NCI-H2171 (cell line): ENCODE data around the gene HSDL2.
"Not testable (repeated sequence)": the region's sequence is repeated elsewhere in the genome, so short reads cannot be mapped to it uniquely, and the experiment has no call there.

Experiments used
- DNase-seq: peaks from one replicate; lab custom pipeline; 2025; lab: John Stamatoyannopoulos, UW

The HSDL2 gene

DNA sequence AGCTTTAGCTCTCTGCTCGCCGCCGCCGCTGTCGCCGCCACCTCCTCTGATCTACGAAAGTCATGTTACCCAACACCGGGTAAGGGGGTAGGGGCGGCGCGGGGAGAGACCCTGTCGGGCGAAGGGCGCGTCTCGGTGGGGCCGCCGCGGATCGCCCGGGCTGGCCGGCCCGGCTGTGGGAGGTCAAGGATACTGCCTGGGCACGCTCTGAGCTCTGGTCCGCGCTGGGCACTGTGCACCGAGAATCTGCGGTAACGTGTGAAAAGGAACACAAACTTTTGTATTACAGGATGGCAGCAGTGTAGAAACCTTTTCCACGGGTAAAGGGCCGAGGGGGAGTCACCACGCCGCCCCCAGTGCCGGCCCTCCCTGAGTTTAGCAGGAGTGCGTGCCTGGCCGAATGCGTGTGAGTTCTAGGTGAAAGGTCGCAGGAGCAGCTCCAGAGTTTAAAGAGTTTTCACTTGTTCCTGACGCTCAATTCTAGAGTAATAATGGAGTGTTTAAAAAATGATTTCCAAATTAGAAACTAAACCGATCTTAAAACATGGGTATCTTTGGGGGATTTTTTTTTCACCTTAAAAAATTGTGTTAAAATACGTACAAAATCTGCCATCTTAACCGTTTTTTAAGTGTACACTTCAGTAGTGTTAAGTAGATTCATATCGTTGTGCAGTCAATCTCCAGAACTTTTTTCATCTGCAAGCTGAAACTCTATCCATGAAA lies at the start of gene HSDL2:
HSDL2 (plus strand) TSS at position 7 of the 723 bp plus-strand sequence; CDS start at position 63, 56 bp downstream.
- DNase-seq: no peak

DNA sequence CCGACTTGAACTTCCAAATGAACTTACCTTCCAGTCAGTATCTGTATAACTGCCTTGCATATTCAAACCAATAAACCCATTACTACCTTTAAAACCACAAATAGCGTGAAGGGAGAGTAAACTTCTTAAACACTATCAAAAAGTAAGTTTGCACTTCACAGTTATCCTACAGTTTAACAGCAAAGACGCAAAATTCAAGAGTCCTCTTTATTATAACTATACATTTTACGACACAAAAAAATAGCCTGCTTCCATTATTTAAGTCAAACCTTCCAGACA lies 48.3 kb upstream of the HSDL2 start:
- DNase-seq: no peak

DNA sequence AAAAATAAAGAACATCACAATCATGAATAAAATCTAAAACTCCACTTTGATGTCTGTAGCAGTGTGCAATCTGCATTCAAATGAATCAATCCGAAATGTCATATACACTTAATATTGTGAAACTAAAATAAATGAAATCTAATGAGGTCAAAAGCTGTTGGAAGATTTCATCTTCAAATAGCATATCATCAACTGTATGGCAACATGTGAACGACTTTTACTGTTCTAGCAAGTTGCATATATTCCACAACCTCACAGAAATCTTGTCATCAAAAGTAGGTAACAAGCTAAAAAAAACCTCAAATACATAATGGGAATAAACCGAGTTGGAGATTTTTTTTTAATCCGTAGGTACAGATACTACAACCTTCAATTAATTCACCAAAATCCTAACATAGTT lies 47.7 kb upstream of the HSDL2 start:
- DNase-seq: no peak

DNA sequence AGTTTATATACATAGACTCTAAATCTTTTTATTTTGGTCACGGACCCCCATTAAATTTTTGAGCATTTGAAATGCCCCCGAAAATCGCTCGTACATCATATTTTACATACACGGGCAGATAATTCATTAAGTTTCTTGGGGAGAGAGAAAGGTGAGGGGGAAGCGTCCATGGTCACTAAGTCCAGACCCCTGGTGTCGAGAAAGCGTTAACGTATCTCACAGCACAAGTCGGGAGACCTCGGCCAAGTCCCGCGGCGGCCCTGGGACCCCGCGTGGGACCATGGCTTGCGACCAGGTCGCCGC lies 47.3 kb upstream of the HSDL2 start:
- DNase-seq: no peak

DNA sequence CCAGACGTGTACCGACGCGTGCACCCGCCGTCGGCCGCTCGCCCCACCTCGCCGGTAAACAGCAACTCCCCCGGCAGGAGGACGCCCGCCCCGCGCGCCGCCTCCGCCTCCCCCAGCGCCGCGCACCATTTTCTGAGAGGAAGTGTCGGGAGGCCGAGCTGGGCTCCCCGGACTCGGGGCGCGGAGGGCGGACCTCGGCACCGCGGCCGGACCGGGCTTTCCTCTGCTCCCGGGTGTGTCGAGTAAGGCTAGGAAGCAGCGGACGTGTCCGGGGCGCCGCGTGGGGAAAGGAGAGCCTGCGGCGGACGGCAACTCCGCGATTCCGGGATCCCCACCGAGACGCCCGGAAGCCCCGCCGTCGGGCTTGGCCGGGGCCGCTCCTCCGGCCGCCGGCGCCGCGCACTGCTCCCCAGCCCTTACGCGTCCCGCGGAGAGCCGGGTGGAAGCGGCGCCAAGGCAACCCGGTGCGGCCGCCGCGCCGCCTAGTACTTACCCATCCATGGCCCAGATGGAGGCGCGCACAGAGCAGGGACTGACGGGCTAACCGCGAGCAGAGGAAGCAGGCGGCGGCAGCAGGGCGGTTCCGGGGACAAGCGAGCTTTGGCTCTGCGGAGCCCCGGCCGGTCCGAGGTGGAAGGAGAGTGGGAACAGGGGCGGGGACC lies 46.8 kb upstream of the HSDL2 start, which contains the start of gene PTBP3:
PTBP3 (minus strand) TSS at position 643 of the 662 bp plus-strand sequence. CDS start 35,754 bp downstream, outside the sequence.
- DNase-seq: peak; percentile 67

DNA sequence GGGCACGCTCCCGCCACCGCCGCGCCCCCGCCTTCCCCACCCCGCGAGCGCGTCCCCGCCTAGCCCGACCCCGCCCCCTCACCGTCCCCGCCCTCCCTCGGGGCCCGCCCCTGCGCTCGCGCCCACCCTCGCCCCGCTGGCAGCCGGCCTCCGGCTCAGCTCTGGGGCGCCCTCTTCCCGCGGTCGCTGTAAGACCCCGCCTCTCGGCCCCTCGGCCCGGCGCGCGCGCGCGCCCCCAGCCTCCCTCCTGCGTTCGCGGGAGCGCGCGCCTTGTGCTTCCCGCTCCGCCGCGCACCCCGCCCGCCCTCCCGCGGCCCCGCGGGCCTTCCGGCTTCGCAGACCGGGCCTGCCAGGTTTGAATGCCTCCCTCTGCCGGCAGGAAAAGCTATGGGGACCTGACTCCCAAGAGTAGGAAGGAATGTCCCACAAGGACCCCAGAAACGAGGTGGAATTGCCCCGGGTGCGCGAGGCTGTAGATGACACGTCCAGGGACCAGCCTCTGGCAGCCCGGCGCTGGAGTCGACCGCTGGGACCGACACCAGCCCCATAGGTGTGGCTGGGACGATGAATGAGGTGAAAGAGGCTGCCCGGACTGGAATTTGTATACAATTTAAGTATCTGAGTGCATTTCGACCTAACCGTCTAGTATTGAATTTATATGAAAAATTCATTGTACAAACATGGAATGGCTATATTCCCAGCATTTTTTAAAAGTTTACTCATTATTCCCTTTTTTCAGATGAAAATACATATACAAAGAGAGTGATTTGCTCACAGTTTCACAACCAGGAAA lies 46.1 kb upstream of the HSDL2 start:
- peak; percentile 95 for DNase-seq

DNA sequence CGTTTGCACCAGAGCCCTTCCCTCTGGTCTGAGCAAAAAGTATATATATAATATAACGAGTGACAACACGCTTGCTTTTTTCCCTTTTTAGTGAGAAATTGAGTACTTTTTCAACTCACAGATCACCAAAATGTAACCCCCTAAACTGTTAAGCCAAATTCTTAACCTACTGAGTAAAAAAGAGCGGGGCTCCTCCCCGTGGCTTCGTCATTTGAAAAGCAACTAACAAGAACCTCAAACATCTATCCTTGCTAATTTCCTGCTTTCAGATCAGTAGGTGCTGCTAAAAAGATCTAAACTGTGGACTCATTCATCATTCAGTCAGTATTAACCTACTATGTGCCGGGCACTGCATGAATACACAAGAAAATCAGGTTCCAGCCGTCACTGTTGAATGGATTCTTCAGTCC lies 45.5 kb upstream of the HSDL2 start:
- DNase-seq: no peak

DNA sequence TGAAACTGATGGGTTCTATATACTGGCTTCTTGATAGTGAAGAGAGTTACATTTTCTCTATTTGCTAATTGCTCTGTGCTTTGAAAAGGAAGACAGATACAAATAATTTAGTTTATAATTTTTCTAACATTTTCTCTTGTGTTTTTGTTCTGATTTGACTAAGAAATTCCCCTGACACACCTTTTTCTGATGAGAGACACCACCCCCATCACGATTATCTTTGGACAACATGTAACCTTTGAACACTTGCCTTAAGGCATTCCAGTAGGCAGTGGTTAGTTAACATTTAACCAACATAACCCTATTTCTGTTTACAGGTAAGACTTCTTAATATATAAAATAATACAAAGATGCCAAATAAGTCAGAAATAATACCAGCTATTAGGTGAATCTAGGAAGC lies 42.4 kb upstream of the HSDL2 start:
- no peak for DNase-seq

DNA sequence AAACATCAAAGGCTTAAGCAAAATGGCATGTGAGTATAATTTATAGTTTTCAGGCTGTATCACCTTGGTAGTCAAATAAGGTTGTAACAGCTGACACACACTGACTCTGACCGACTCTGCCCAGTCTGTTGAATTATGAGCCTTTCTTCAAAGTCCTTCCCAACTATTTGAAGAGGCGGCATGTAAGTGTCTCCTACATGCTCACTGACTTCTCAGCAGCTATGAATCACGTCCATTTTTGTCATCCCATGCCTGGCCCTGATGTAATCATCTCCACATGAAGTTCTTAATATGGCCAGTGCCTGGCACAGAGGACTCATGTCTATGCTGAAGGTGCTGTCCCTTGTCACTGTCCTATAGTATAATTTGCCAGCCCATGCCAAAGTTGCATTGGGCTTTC lies 41.3 kb upstream of the HSDL2 start:
- DNase-seq: no peak

DNA sequence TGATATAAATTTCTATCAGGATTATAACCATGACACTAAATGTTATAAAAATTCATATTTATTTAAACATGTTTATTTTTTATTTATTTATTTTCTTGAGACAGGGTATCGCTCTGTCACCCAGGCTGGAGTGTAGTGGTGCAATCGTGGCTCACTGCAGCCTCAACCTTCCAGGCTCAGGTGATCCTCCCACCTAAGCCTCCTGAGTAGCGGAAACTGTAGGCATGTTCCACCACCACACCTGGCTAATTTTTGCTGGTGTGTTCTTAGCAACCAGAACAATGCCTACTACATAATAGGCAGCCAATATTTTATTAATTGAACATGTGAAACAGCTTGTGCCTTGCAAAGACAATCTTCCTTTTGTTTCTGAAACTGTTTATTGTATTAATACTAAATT lies 40.0 kb upstream of the HSDL2 start:
- DNase-seq: no peak

DNA sequence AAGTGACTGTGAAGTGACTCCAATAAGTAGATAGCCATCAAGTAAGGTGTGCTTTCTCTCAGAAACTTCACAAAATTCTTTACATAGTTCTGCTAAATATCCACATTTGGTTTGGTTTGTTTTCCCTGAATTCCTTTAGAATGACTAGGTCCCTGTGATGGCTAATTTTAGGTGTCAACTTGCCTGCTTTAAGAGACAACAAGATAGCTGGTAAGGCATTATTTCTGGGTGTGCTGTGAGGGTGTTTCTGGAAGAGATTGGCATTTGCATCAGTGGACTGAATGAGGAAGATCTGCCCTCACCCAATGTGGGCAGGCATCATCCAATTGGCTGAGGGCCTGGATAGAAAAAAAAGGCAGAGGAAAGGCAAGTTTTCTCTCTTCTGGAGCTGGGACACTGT lies 38.2 kb upstream of the HSDL2 start:
- DNase-seq: no peak

DNA sequence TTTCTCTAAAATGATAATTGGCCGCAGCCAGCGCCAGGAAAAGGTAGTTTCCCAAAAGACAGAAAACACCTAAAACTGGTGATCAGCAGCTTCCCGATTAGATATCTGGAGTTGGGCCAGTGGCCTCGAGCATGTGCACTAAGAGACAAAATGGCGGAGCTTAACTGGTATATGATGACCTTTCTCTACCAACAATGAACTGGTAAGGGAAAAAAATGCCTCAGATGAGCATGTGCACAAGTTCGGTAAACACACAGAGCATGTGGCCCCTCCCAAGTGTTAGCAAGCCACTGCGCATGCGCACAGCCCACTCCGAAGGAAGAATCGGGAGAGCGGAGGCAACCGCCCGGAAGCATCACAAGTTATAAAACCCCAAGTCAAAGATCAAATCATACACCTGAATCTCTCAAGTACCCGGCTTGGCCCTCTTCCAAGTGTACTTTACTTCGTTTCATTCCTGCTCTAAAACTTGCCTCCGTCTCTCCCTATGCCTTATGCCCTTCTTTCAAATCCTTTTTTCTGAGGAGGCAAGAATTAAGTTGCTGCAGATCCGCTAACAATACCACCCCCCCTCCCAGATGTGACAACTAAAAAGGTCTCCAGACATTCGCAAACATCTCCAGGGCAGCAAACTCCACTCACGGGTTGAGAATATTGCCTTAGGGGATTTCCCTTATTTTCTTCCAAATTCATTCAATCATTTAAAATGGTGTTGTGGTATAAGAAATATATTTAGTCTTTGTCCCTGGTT lies 31.5 kb upstream of the HSDL2 start:
- DNase-seq: peak; percentile 68

DNA sequence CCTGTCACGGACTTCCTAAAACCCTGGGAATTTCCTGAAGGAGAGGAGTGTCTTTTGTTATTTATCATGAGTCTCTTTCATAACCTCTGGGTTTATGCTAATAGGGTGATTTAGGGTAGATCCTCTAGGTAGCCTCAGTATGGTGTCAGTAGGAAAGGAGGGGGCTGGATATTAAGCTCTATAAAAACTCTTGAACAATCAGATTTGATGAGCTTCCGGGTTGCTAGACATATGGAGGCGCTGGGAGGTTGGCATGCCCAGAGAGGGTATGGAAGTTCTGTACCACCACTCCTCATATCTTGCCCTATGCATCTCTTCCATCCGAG lies 30.9 kb upstream of the HSDL2 start:
- no peak for DNase-seq

DNA sequence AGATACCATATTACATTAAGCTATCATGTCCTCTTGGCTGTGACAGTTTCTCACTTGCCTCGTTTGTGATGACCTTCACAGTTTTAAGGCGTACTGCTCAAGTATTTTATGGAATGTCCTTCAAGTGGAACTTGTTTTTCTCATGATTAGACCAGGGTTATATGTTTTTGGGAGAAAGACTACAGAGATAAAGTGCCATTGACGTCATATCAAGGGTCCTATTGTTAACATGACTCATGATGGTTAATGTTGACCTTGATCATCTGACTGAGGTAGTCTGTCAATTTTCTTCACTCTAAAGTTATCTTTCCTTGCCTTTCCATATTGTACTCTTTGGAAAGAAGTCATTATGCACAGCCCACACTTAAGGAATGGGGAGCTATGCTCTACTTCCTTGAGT lies 28.7 kb upstream of the HSDL2 start:
- no peak for DNase-seq

DNA sequence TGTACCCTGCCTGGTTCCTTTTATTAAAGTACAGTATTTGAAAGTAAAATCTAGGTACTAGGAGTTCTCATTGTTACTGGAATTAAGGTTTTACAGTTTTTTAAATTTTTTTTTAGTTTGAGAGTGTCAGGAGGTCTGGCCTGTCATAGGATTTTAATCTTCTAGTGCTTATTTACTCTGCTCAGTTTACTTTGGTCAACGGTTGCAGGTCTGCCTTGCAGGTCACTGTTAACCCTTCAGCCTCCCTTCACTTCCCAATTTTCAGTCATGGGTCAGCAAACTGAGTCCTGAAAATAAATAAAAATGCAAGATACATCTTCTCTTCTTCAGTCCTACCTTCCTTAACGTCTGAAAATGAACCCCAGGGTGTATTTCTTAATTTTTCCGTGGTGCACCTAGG lies 27.7 kb upstream of the HSDL2 start:
- DNase-seq: no peak

DNA sequence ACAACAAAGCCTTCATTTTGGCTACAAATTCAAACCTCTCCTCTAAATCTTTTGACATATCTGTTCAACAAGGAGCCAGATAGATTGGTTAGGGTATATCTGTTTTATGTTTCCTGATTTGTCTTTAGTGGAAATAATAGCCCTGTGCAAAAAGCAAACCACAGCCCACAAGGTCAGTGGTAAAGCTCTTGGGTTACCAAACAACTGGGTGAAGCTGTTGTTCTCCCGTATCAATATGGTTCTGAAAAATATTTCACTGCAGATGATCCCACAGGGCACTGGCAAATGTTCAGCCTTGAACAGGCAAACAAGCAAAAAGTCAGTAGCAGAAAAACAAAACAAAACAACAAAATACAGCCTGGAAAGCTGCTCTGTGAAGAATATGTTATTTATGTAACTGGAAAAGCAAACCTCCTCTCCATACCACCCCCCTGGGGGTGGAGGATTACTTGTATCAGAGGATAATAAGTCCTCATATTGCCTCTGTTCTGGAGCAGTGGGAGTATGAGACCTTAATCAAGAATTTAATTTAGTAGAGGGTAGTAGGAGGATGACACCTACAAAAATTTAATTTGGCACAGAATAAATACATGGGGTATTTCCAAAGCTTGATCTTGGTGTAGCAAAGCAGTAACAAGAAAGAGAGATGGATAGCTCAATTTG lies 25.7 kb upstream of the HSDL2 start:
- DNase-seq: no peak

DNA sequence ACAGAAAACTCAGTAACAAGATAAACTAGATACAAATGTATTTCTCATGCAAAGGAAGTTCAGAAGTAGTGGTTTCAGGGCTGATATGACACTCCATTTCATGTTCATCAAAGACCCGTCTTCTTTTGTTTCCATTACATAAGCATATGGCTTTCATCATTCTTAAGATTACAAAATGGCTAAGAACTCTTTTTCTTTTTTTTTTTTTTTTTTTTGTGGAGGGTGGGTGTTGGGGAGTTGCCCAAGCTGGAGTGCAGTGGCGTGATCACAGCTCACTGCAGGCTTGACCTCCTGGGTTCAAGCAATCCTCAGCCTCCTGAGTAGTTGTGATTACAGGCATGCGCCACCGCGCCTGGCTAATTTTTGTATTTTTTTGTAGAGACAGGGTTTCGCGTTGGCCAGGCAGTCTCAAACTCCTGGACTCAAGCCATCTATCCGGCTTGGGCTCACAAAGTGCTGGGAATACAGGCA lies 24.4 kb upstream of the HSDL2 start:
- no peak for DNase-seq

DNA sequence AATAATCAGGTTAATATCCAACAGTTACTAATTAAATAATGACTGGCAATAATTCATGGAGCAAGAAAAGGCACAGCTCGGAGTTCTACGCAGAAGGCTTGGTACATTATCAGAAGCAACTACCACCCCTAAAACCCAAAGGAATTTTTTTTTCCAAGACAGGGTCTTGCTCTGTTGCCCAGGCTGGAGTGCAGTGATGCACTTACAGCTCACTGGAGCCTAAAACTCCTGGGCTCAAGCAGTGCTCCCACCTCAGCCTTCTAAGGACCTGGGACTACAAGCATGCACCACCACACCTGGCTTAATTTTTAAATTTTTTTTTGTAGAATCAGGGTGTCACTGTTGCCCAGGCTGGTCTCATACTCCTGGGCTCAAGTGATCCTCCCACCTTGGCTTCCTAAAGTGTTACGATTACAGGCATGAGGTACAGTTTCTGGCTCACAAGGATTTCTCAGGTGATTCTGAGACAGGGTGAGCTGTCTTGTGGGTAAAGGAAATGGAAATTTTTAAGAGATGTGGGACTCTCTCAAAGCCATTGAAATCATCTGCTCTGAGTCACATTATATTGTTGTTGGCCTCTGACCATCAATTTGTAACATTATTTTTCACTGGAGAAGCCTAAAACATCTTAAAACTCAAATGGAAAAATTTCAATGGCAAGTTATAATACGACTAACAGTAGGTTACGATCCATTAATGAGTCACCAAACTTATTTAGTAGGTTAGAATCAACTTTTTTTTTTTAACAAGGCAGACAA lies 19.7 kb upstream of the HSDL2 start:
- no peak for DNase-seq

DNA sequence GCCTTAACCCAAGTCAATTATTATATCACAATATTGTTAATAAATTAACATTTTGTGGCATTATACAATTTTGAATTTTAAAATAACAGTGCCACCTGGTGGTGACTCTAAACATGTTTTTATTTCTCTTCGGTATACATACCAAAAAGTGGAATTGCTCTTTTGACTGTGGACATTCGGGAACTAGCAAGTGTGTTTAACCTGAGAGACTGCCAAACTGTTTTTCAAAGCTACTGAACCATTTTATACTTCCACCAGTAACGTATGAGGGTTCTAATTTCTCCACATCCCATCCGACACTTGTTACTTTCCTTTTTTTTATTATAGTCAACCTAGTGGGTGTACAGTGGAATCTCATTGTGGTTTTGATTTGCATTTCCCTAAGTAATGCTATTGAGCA lies 18.3 kb upstream of the HSDL2 start:
- peak; percentile 28 for DNase-seq

DNA sequence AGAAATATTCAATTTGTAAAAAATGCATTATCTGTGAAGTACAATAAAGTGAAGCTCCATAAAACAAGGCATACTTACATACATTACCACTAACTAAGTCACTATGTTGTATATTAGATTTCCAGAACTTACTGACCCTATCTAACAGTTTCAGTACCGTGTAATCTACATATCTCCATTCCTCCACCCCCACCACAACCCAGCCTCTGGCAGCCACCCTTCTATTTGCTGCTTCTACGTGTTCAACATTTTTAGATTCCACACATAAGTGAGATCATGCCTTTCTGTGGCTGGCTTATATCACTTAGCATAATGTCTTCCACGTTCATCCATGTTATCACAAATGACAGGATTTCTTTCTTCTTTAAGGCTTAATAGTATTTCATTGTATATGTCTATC lies 15.1 kb upstream of the HSDL2 start:
- DNase-seq: no peak

DNA sequence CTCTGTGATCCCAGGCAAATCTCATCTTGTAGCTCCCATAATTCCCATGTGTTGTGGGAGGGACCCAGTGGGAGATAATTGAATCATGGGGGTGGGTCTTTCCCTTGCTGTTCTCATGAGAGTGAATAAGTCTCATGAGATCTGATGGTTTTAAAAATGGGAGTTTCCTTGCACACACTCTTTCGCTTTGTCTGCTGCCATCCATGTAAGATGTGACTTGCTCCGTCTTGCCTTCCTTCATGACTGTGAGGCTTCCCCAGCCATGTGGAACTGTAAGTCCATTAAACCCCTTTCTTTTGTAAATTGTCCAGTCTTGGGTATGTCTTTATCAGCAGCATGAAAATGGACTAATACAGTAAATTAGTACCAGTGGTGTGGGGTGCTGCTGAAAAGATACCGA lies 14.7 kb upstream of the HSDL2 start:
- not testable (repeated sequence) for DNase-seq
